HCT116 (cell line): ENCODE measurements around the gene DIS3L2. TPM values are rescaled to one million over a fixed set of nuclear protein-coding genes. Genes with fewer than 3 reads are reported as not detected.
A peak's percentile ranks its signal among the peaks of the same experiment; 100 is the strongest.

Source experiments
- ATAC-seq: fragments of 200-7000 bp; cut with Tn5 transposase; 2 replicates; pipeline ENCODE4 v1.9.1; 2020; ENCODE audit warnings: mild to moderate bottlenecking, moderate library complexity
- BruUV-seq: library from RNA; stranded (reverse); fragments of 400-500 nt; replicated peaks from 2 replicates; lab custom pipeline; 2021; lab: Mats Ljungman, UMichigan
- CTCF ChIA-PET: fragments of 300-600 bp; sonication (Branson Sonifier 250); formaldehyde crosslinking; loops from one replicate; lab custom pipeline; 2021; ENCODE audit warnings: antibody characterized with exemption; lab: Charles Lee
- POLR2A ChIA-PET: fragments of 300-600, 350-600 bp; sonication (Branson Sonifier 250); formaldehyde crosslinking; loops from one replicate; lab custom pipeline; 2021; ENCODE audit warnings: antibody characterized with exemption; lab: Charles Lee
- RAD21 ChIA-PET, 2 experiments: fragments of 300-600 bp; sonication (Branson Sonifier 250); formaldehyde crosslinking; loops; one replicate each; lab custom pipeline; 2023; ENCODE audit warnings: low total read pairs in 2 of 2; ENCODE audit not compliant: uncharacterized antibody in 2 of 2, unreplicated experiment in 2 of 2, low non-redundant PET in 1 of 2; lab: Charles Lee
- DNase-seq: peaks from one replicate; pipeline ENCODE4 v3.0.0-alpha.2; 2010; ENCODE audit warnings: low read depth, low spot score
- H2AFZ ChIP-seq: fragments of 200-600 bp; shearing (Covaris generic), sonication (generic); 2 replicates; pipeline ENCODE4 v1.6.1; 2017; ENCODE audit warnings: low read depth, mixed run types, mixed read lengths, antibody characterized with exemption, low read length; ENCODE audit not compliant: poor library complexity, severe bottlenecking
- H3K27ac ChIP-seq: 2 replicates; pipeline ENCODE4 v1.5.1; 2012; ENCODE audit warnings: low read depth, low read length
- H3K27me3 ChIP-seq: fragments of 200-600 bp; sonication (generic); 2 replicates; pipeline ENCODE4 v1.6.1; 2016; ENCODE audit warnings: mixed run types, low read length, mixed read lengths; ENCODE audit not compliant: insufficient read depth
- H3K36me3 ChIP-seq, 2 experiments: fragments of 200-500 bp in 1 of 2; fragments of 200-600 bp in 1 of 2; sonication (Bioruptor generic) in 1 of 2; sonication (generic) in 1 of 2; 2 replicates each; pipeline versions ENCODE4 v1.5.1 to v1.6.1; 2014 to 2016; ENCODE audit warnings: low read length in 2 of 2, inconsistent platforms in 1 of 2, mixed read lengths in 1 of 2, mixed run types in 1 of 2; ENCODE audit not compliant: insufficient read depth in 2 of 2, control insufficient read depth in 1 of 2
- H3K4me1 ChIP-seq, 2 experiments: fragments of 200-600 bp in 1 of 2; sonication (generic) in 1 of 2; 2 replicates each; pipeline versions ENCODE4 v1.5.1 to v1.6.1; 2012 to 2017; ENCODE audit warnings: low read length in 2 of 2, inconsistent platforms in 1 of 2, mild to moderate bottlenecking in 1 of 2, mixed read lengths in 1 of 2, mixed run types in 1 of 2, moderate library complexity in 1 of 2; ENCODE audit not compliant: insufficient read depth in 2 of 2, control insufficient read depth in 1 of 2
- H3K4me2 ChIP-seq: fragments of 200-600 bp; sonication (generic); 2 replicates; pipeline ENCODE4 v1.6.1; 2017; ENCODE audit warnings: mixed run types, low read length, mixed read lengths
- H3K4me3 ChIP-seq, 2 experiments: fragments of 200-600 bp in 1 of 2; sonication (generic) in 1 of 2; replicated peaks in 1 of 2; 2 replicates each; pipeline ENCODE4 v1.5.1; 2011 to 2016; ENCODE audit warnings: low read length in 2 of 2, control low read depth in 1 of 2, low read depth in 1 of 2, mild to moderate bottlenecking in 1 of 2, mixed read lengths in 1 of 2, mixed run types in 1 of 2
- H3K79me2 ChIP-seq: fragments of 200-600 bp; sonication (generic); 2 replicates; pipeline ENCODE4 v1.6.1; 2017; ENCODE audit warnings: mild to moderate bottlenecking, mixed run types, low read length, moderate library complexity, mixed read lengths; ENCODE audit not compliant: insufficient read depth
- H3K9ac ChIP-seq: fragments of 200-600 bp; sonication (generic); 2 replicates; pipeline ENCODE4 v1.6.1; 2016; ENCODE audit warnings: low read length, mixed read lengths
- H3K9me2 ChIP-seq: fragments of 200-600 bp; sonication (generic), shearing (Covaris generic); 2 replicates; pipeline ENCODE4 v1.6.1; 2017; ENCODE audit warnings: mixed run types, mild to moderate bottlenecking, moderate library complexity; ENCODE audit not compliant: insufficient read depth
- H3K9me3 ChIP-seq, 2 experiments: fragments of 200-500 bp in 1 of 2; fragments of 200-600 bp in 1 of 2; sonication (Bioruptor generic) in 1 of 2; sonication (generic) in 1 of 2; 2 replicates each; pipeline ENCODE4 v1.6.1; 2014 to 2017; ENCODE audit warnings: low read length in 2 of 2, mixed read lengths in 2 of 2, inconsistent platforms in 1 of 2, low read depth in 1 of 2, mild to moderate bottlenecking in 1 of 2, mixed run types in 1 of 2, moderate library complexity in 1 of 2; ENCODE audit not compliant: control insufficient read depth in 1 of 2, insufficient read depth in 1 of 2
- H4K20me1 ChIP-seq: fragments of 200-600 bp; sonication (generic), shearing (Covaris generic); 2 replicates; pipeline ENCODE4 v1.6.1; 2017; ENCODE audit warnings: mixed run types, mild to moderate bottlenecking, moderate library complexity; ENCODE audit not compliant: insufficient read depth
- CBX3 ChIP-seq: IDR thresholded peaks from 2 replicates; pipeline ENCODE4 v1.6.1; 2012; ENCODE audit warnings: low read depth
- CEBPB ChIP-seq: IDR thresholded peaks from 2 replicates; pipeline ENCODE4 v1.6.1; 2012; ENCODE audit warnings: low read depth
- ELF1 ChIP-seq: IDR thresholded peaks from 2 replicates; pipeline ENCODE4 v1.6.1; 2012; ENCODE audit warnings: low read depth, borderline replicate concordance
- EZH2phosphoT487 ChIP-seq: fragments of 200-600 bp; IDR thresholded peaks from 2 replicates; pipeline ENCODE4 v1.6.1; 2018; ENCODE audit warnings: antibody characterized with exemption, borderline replicate concordance
- FOSL1 ChIP-seq: IDR thresholded peaks from 2 replicates; pipeline ENCODE4 v1.6.1; 2012; ENCODE audit warnings: low read depth
- POLR2A ChIP-seq: IDR thresholded peaks from 2 replicates; pipeline ENCODE4 v1.7.0; 2011; ENCODE audit warnings: borderline replicate concordance; ENCODE audit not compliant: insufficient read depth, insufficient read length; ENCODE audit errors: extremely low read depth
- POLR2AphosphoS5 ChIP-seq: IDR thresholded peaks from 2 replicates; pipeline ENCODE4 v1.6.1; 2011; ENCODE audit warnings: mild to moderate bottlenecking, low read depth, low read length, moderate library complexity
- RAD21 ChIP-seq: IDR thresholded peaks from 2 replicates; pipeline ENCODE4 v1.6.1; 2012; ENCODE audit warnings: low read depth, mild to moderate bottlenecking
- SIN3A ChIP-seq: IDR thresholded peaks from 2 replicates; pipeline ENCODE4 v1.6.1; 2012; ENCODE audit warnings: low read depth
- YY1 ChIP-seq: IDR thresholded peaks from 2 replicates; pipeline ENCODE4 v1.6.1; 2011; ENCODE audit warnings: low read length, low read depth, moderate library complexity, mild to moderate bottlenecking; ENCODE audit not compliant: insufficient replicate concordance; ENCODE audit errors: extremely low read depth
- ZFX ChIP-seq: fragments of 450-650 bp; IDR thresholded peaks from 2 replicates; pipeline ENCODE4 v1.6.1; 2017
- intact Hi-C: fragments of 100-400 bp; cut with micrococcal nuclease; formaldehyde crosslinking; loops from 2 replicates; pipeline ENCODE4 v1.10.0; 2022
- total RNA-seq: library from RNA; stranded (reverse); gene quantifications from one replicate; pipeline ENCODE4 v1.2.1, GENCODE V29; 2021; ENCODE audit not compliant: unreplicated experiment
- TF ChIP-seq, protein P1 (sequence below): IDR thresholded peaks from 2 replicates; pipeline ENCODE4 v1.6.1; 2011; ENCODE audit warnings: mild to moderate bottlenecking, low read length, moderate library complexity; ENCODE audit not compliant: insufficient replicate concordance; ENCODE audit errors: extremely low read depth
- TF ChIP-seq, protein P2 (sequence below): IDR thresholded peaks from 2 replicates; pipeline ENCODE4 v1.6.1; 2012
- TF ChIP-seq, protein P3 (sequence below), 3 experiments: fragments of 200-600 bp in 1 of 3; sonication (generic) in 1 of 3; IDR thresholded peaks in 2 of 3; conservative IDR thresholded peaks in 1 of 3; 2 replicates each; pipeline ENCODE4 v1.5.1; 2012 to 2017; ENCODE audit warnings: low read depth in 2 of 3, low read length in 2 of 3, antibody characterized with exemption in 1 of 3, borderline replicate concordance in 1 of 3, control low read depth in 1 of 3, mild to moderate bottlenecking in 1 of 3, mixed read lengths in 1 of 3, mixed run types in 1 of 3, moderate library complexity in 1 of 3; ENCODE audit not compliant: insufficient read depth in 1 of 3

Gene DIS3L2
- total RNA-seq, 1 experiment from 2014 or later, result 42.5 TPM

DNA sequence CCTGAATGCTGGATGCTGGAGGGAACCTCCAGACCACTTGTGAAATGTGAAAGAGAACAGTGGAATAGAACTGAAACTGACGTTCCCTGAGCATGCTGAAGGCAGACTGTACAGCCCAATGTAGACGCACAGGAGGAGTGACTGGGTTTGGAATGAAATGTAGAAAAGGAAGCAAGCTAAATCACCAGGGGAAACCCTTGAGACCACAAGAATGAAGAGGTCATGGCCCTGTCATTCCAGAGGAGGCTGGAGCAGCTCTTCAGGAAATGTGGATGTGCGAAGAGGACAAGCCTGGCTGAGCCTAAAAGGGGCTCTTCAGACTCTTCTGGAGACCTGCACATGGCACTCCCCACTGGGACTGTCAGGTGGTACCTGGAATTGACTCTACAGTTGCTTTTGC lies 298.6 kb downstream of the DIS3L2 start:
- H2AFZ ChIP-seq, result no peak overlapping the region
- CTCF ChIA-PET, result no interaction called here
- no peaks in the 10 kb centered on the region for H3K9me3 ChIP-seq
- peak; percentile 69; the same call in 1 of the 2 replicates for ATAC-seq
- TF ChIP-seq, protein P1, sequence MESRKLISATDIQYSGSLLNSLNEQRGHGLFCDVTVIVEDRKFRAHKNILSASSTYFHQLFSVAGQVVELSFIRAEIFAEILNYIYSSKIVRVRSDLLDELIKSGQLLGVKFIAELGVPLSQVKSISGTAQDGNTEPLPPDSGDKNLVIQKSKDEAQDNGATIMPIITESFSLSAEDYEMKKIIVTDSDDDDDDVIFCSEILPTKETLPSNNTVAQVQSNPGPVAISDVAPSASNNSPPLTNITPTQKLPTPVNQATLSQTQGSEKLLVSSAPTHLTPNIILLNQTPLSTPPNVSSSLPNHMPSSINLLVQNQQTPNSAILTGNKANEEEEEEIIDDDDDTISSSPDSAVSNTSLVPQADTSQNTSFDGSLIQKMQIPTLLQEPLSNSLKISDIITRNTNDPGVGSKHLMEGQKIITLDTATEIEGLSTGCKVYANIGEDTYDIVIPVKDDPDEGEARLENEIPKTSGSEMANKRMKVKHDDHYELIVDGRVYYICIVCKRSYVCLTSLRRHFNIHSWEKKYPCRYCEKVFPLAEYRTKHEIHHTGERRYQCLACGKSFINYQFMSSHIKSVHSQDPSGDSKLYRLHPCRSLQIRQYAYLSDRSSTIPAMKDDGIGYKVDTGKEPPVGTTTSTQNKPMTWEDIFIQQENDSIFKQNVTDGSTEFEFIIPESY, result no peak
- no peak for TF ChIP-seq ZFX
- no peak for TF ChIP-seq CEBPB
- TF ChIP-seq, protein P2, sequence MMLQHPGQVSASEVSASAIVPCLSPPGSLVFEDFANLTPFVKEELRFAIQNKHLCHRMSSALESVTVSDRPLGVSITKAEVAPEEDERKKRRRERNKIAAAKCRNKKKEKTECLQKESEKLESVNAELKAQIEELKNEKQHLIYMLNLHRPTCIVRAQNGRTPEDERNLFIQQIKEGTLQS, result no peak
- TF ChIP-seq ELF1, result no peak
- TF ChIP-seq EZH2phosphoT487, result no peak
- no peak for TF ChIP-seq CBX3
- POLR2A ChIA-PET, result no interaction called here
- peaks cover 6 to 10% of the 10 kb centered on the region in 2 experiments for H3K4me1 ChIP-seq
- no peak overlapping the region for H3K4me3 ChIP-seq
- H3K9me2 ChIP-seq, result no peaks in the 10 kb centered on the region
- BruUV-seq, result no TSS peak
- H3K9ac ChIP-seq, result no peak overlapping the region
- no peaks in the 10 kb centered on the region for H3K36me3 ChIP-seq
- H4K20me1 ChIP-seq, result no peaks in the 10 kb centered on the region
- no peak overlapping the region for H3K27ac ChIP-seq
- H3K79me2 ChIP-seq, result no peaks in the 10 kb centered on the region
- intact Hi-C loops, result no loop called here
- H3K27me3 ChIP-seq, result no peaks in the 10 kb centered on the region
- H3K4me2 ChIP-seq, result peak overlapping the region; percentile 32
- RAD21 ChIA-PET, result no interaction called here
- no peak for DNase-seq

DNA sequence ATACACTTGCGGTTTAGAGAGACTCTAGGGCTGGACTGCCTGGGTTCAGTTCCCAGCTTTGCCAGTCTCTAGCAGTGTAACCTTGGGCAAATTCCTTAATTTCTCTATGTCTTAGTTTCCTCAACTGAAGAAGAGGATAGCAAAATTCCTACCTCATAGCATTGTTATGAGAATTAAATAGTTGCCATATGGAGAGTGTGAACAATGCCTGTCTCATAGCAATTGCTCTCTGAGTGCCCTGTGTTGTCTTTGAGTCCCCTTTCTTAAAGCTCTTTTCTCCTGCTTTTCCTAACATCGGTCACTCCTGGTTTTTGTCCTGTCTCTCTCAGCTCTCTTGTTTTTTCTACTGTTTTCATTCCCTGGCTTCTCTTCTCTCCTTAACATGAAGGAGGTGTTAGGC lies 300.3 kb downstream of the DIS3L2 start:
- Histone ChIP-seq H3K9me2 (no peaks in the 10 kb centered on the region), H3K4me2 (no peak overlapping the region), H3K36me3 (no peaks in the 10 kb centered on the region), H3K9ac (no peak overlapping the region), H3K79me2 (no peaks in the 10 kb centered on the region), H3K9me3 (no peaks in the 10 kb centered on the region), H2AFZ (no peak overlapping the region), H3K27me3 (no peaks in the 10 kb centered on the region), H4K20me1 (no peaks in the 10 kb centered on the region), H3K4me1 (peaks cover 6 to 10% of the 10 kb centered on the region in 2 experiments), H3K27ac (no peak overlapping the region), H3K4me3 (no peak overlapping the region)
- ChIA-PET POLR2A (no interaction called here), RAD21 (no interaction called here), CTCF (no interaction called here)
- intact Hi-C loops, result no loop called here
- ATAC-seq (no peak), DNase-seq (no peak)
- BruUV-seq, result no TSS peak
- TF ChIP-seq POLR2A, result no peak
- TF ChIP-seq, protein P3, sequence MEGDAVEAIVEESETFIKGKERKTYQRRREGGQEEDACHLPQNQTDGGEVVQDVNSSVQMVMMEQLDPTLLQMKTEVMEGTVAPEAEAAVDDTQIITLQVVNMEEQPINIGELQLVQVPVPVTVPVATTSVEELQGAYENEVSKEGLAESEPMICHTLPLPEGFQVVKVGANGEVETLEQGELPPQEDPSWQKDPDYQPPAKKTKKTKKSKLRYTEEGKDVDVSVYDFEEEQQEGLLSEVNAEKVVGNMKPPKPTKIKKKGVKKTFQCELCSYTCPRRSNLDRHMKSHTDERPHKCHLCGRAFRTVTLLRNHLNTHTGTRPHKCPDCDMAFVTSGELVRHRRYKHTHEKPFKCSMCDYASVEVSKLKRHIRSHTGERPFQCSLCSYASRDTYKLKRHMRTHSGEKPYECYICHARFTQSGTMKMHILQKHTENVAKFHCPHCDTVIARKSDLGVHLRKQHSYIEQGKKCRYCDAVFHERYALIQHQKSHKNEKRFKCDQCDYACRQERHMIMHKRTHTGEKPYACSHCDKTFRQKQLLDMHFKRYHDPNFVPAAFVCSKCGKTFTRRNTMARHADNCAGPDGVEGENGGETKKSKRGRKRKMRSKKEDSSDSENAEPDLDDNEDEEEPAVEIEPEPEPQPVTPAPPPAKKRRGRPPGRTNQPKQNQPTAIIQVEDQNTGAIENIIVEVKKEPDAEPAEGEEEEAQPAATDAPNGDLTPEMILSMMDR (IDR thresholded peaks at IDR 0.05 in 2 of 3, conservative IDR thresholded peaks at IDR 0.05 in 1 of 3; ENCODE audit: borderline replicate concordance in 1 of 3, insufficient read depth in 1 of 3, low read depth in 2 of 3, low read length in 2 of 3), result no peak
- TF ChIP-seq, protein P2, result no peak
- TF ChIP-seq CBX3, result no peak
- no peak for TF ChIP-seq FOSL1
- no peak for TF ChIP-seq SIN3A
- TF ChIP-seq ZFX, result no peak
- no peak for TF ChIP-seq YY1
- TF ChIP-seq EZH2phosphoT487, result no peak
- no peak for TF ChIP-seq POLR2AphosphoS5
- no peak for TF ChIP-seq CEBPB
- no peak for TF ChIP-seq RAD21
